Prostate gland (tissue), 2 donors: ENCODE data around the gene UNC13C.

Source experiments
- CTCF ChIP-seq, 4 experiments: fragments of 200-600 bp in 2 of 4; fragments of 450-650 bp in 2 of 4; sonication (generic) in 2 of 4; IDR thresholded peaks; 1 replicate in 3 of 4; 2 replicates in 1 of 4; pipeline ENCODE4 v1.5.1; 2016 to 2019; ENCODE audit warnings: antibody characterized with exemption in 4 of 4, mild to moderate bottlenecking in 2 of 4, moderate library complexity in 2 of 4
- POLR2A ChIP-seq: fragments of 450-650 bp; IDR thresholded peaks from one replicate; pipeline ENCODE4 v1.6.1; 2016; ENCODE audit warnings: antibody characterized with exemption, mild to moderate bottlenecking
- POLR2AphosphoS5 ChIP-seq: sonication (generic); formaldehyde crosslinking; IDR thresholded peaks from one replicate; pipeline ENCODE4 v1.6.1; 2017; ENCODE audit warnings: antibody characterized with exemption

GRCh38 chr15:54519577-54519976 is 541.3 kb downstream of the UNC13C start:
- no peak for TF ChIP-seq CTCF (IDR thresholded peaks at IDR 0.05)
- no peak for TF ChIP-seq POLR2AphosphoS5
- no peak for TF ChIP-seq POLR2A
